GM23338 (cell line): ENCODE results near the gene PGS1. TPM values are rescaled to one million over a fixed set of nuclear protein-coding genes. Genes with fewer than 3 reads are reported as not detected.

Experiments used
- ATAC-seq: fragments of 200-7000 bp; cut with Tn5 transposase; 3 replicates; pipeline ENCODE4 v1.9.1; 2020
- DNase-seq: peaks from one replicate; pipeline ENCODE4 v3.0.0-alpha.2; 2015; ENCODE audit warnings: low spot score
- H2AFZ ChIP-seq: fragments of 200-600 bp; sonication (generic); 2 replicates; pipeline ENCODE4 v1.8.0; 2016; ENCODE audit warnings: antibody characterized with exemption, mild to moderate bottlenecking, moderate library complexity
- H3F3A ChIP-seq: fragments of 200-600 bp; sonication (generic); replicated peaks from 2 replicates; pipeline ENCODE4 v1.8.0; 2017; ENCODE audit warnings: antibody characterized with exemption, mixed run types, low read depth
- H3K27ac ChIP-seq: fragments of 200-600 bp; sonication (generic); 2 replicates; pipeline ENCODE4 v1.6.1; 2016; ENCODE audit warnings: low read depth
- H3K27me3 ChIP-seq: fragments of 200-600 bp; sonication (generic); 2 replicates; pipeline ENCODE4 v1.8.0; 2016; ENCODE audit warnings: mild to moderate bottlenecking, mixed run types, moderate library complexity; ENCODE audit not compliant: insufficient read depth
- H3K36me3 ChIP-seq: fragments of 200-600 bp; sonication (generic); 2 replicates; pipeline ENCODE4 v1.8.0; 2016; ENCODE audit warnings: mild to moderate bottlenecking; ENCODE audit not compliant: insufficient read depth
- H3K4me1 ChIP-seq: fragments of 200-600 bp; sonication (generic); 2 replicates; pipeline ENCODE4 v1.8.0; 2016; ENCODE audit warnings: mild to moderate bottlenecking, moderate library complexity; ENCODE audit not compliant: insufficient read depth
- H3K4me2 ChIP-seq: fragments of 200-600 bp; sonication (generic); 2 replicates; pipeline ENCODE4 v1.7.1; 2017; ENCODE audit warnings: mixed run types
- H3K4me3 ChIP-seq: fragments of 200-600 bp; sonication (generic); 2 replicates; pipeline ENCODE4 v1.6.1; 2016; ENCODE audit warnings: mixed run types
- H3K79me2 ChIP-seq: fragments of 200-600 bp; sonication (generic); replicated peaks from 2 replicates; pipeline ENCODE4 v1.8.0; 2017; ENCODE audit warnings: mild to moderate bottlenecking; ENCODE audit not compliant: insufficient read depth
- H3K9me2 ChIP-seq: fragments of 200-600 bp; sonication (generic); 2 replicates; pipeline ENCODE4 v1.8.0; 2017; ENCODE audit not compliant: insufficient read depth
- H4K20me1 ChIP-seq: fragments of 200-600 bp; sonication (generic); replicated peaks from 2 replicates; pipeline ENCODE4 v1.8.0; 2017; ENCODE audit warnings: mild to moderate bottlenecking; ENCODE audit not compliant: insufficient read depth
- H3K27ac Mint-ChIP-seq: 2 replicates; pipeline ENCODE4 v1.8.0; 2020; ENCODE audit warnings: inconsistent platforms, mild to moderate bottlenecking, moderate library complexity, mixed read lengths
- H3K27me3 Mint-ChIP-seq: 3 replicates; pipeline ENCODE4 v1.8.0; 2022; ENCODE audit warnings: low read depth, mild to moderate bottlenecking, moderate library complexity, mixed read lengths, inconsistent platforms; ENCODE audit not compliant: insufficient read depth, poor library complexity
- H3K36me3 Mint-ChIP-seq: 3 replicates; pipeline ENCODE4 v1.8.0; 2021; ENCODE audit warnings: low read depth, mild to moderate bottlenecking, inconsistent platforms, moderate library complexity, mixed read lengths
- H3K4me1 Mint-ChIP-seq: 3 replicates; pipeline ENCODE4 v1.8.0; 2020; ENCODE audit warnings: mild to moderate bottlenecking, inconsistent platforms, mixed read lengths
- H3K4me3 Mint-ChIP-seq: 3 replicates; pipeline ENCODE4 v1.8.0; 2021; ENCODE audit warnings: moderate library complexity, mild to moderate bottlenecking, inconsistent platforms, mixed read lengths
- H3K9me3 Mint-ChIP-seq: 3 replicates; pipeline ENCODE4 v1.8.0; 2020; ENCODE audit warnings: moderate library complexity, mild to moderate bottlenecking, inconsistent platforms, mixed read lengths
- CREB1 ChIP-seq: fragments of 250-450 bp; sonication (Bioruptor Pico); IDR thresholded peaks from 2 replicates; pipeline ENCODE4 v1.5.0; 2020; ENCODE audit warnings: low read depth, mild to moderate bottlenecking, moderate library complexity
- CTCF ChIP-seq, 2 experiments: fragments of 200-600 bp in 1 of 2; sonication (generic) in 1 of 2; conservative IDR thresholded peaks; 2 replicates each; pipeline versions ENCODE4 v1.5.1 to v1.6.1; 2016 to 2017; ENCODE audit warnings: antibody characterized with exemption in 2 of 2, low read depth in 2 of 2, mild to moderate bottlenecking in 2 of 2, moderate library complexity in 1 of 2
- ETS1 ChIP-seq: IDR thresholded peaks from 2 replicates; pipeline ENCODE4 v1.6.1; 2016; ENCODE audit warnings: antibody characterized with exemption
- EZH2 ChIP-seq: fragments of 200-600 bp; sonication (generic); IDR thresholded peaks from one replicate; pipeline ENCODE4 v1.8.0; 2017; ENCODE audit warnings: antibody characterized with exemption, mild to moderate bottlenecking, low read depth; ENCODE audit not compliant: unreplicated experiment
- EZH2phosphoT487 ChIP-seq: fragments of 200-600 bp; sonication (generic); IDR thresholded peaks from one replicate; pipeline ENCODE4 v1.8.1; 2018; ENCODE audit warnings: antibody characterized with exemption; ENCODE audit not compliant: unreplicated experiment
- JUNB ChIP-seq: IDR thresholded peaks from one replicate; pipeline ENCODE4 v1.6.1; 2016; ENCODE audit warnings: antibody characterized with exemption; ENCODE audit not compliant: unreplicated experiment
- NANOG ChIP-seq: IDR thresholded peaks from 2 replicates; pipeline ENCODE4 v1.6.1; 2016; ENCODE audit warnings: antibody characterized with exemption, borderline replicate concordance
- POLR2AphosphoS5 ChIP-seq: IDR thresholded peaks from 2 replicates; pipeline ENCODE4 v1.6.1; 2016; ENCODE audit warnings: antibody characterized with exemption, low read depth
- REST ChIP-seq: IDR thresholded peaks from one replicate; pipeline ENCODE4 v1.6.1; 2018; ENCODE audit warnings: antibody characterized with exemption; ENCODE audit not compliant: unreplicated experiment
- STAT1 ChIP-seq: IDR thresholded peaks from one replicate; pipeline ENCODE4 v1.6.1; 2016; ENCODE audit warnings: antibody characterized with exemption; ENCODE audit not compliant: unreplicated experiment
- ZNF114 ChIP-seq: fragments of 250-450 bp; sonication (Bioruptor Pico); IDR thresholded peaks from 2 replicates; pipeline ENCODE4 v1.5.0; 2020; ENCODE audit warnings: mild to moderate bottlenecking, moderate library complexity
- ZNF331 ChIP-seq: fragments of 250-450 bp; sonication (Bioruptor Pico); IDR thresholded peaks from 2 replicates; pipeline ENCODE4 v1.5.0; 2020; ENCODE audit warnings: low read depth, mild to moderate bottlenecking, moderate library complexity
- ZNF462 ChIP-seq: fragments of 250-450 bp; sonication (Bioruptor Pico); IDR thresholded peaks from 2 replicates; pipeline ENCODE4 v1.5.0; 2020; ENCODE audit warnings: mild to moderate bottlenecking, moderate library complexity
- polyA plus RNA-seq: library from polyadenylated mRNA; unstranded; fragments of >200 nt; fragmentation: Nextera tagmentation; extraction: Ambion mirVana; gene quantifications from 2 replicates; pipeline ENCODE4 v1.2.1, GENCODE V29; 2016
- total RNA-seq: library from RNA; depleted of rRNA; stranded (reverse); fragments of >200 nt; shearing (Covaris generic); gene quantifications from 2 replicates; pipeline ENCODE4 v1.2.3, GENCODE V29; 2014

The PGS1 gene
- total and polyA plus RNA-seq, 2 experiments from 2014 or later = 43.9 to 67.1 TPM

- Mint-ChIP-seq H3K36me3 (no peaks in the 10 kb centered on the region; the same call in 2 of the 3 replicates), H3K4me1 (peaks cover 23% of the 10 kb centered on the region), H3K27ac (no peak overlapping the region; the same call in 1 of the 2 replicates), H3K27me3 (peaks cover 16% of the 10 kb centered on the region), H3K9me3 (peaks cover 2% of the 10 kb centered on the region; the same call in 1 of the 3 replicates), H3K4me3 (no peak overlapping the region)
- Histone ChIP-seq H3K27ac (no peak overlapping the region), H3K9me2 (no peaks in the 10 kb centered on the region), H3K79me2 (no peaks in the 10 kb centered on the region), H3K4me2 (no peak overlapping the region), H3F3A (peaks cover 10% of the 10 kb centered on the region; the same call in 1 of the 2 replicates), H3K4me3 (no peak overlapping the region), H2AFZ (no peak overlapping the region; the same call in 1 of the 2 replicates), H4K20me1 (no peaks in the 10 kb centered on the region), H3K36me3 (no peaks in the 10 kb centered on the region), H3K4me1 (peaks cover 8% of the 10 kb centered on the region), H3K27me3 (no peaks in the 10 kb centered on the region)
- no peak for DNase-seq
- TF ChIP-seq CREB1 (CRISPR knock-in tag) (no peak), ZNF331 (CRISPR knock-in tag) (no peak), NANOG (no peak), ETS1 (no peak), ZNF114 (no peak), POLR2AphosphoS5 (no peak), EZH2phosphoT487 (no peak), ZNF462 (CRISPR knock-in tag) (no peak), JUNB (no peak), STAT1 (no peak), CTCF (conservative IDR thresholded peaks at IDR 0.05; ENCODE audit: low read depth in 2 of 2) (no peak), EZH2 (no peak), REST (no peak)
- no peak for ATAC-seq
These were observed 49.0 kb upstream of the PGS1 start for GRCh38 chr17:78329263-78330059.
